Testis (tissue), 3 donors: ENCODE results near the gene MLN. TPM values are rescaled to one million over a fixed set of nuclear protein-coding genes. Genes with fewer than 3 reads are reported as not detected.

Experiments used
- DNase-seq: peaks from one replicate; pipeline ENCODE4 v3.0.0-alpha.2; 2019
- H3K27ac ChIP-seq, 2 donors: fragments of 200-600 bp; sonication (generic); one replicate each; pipeline ENCODE4 v1.5.1; 2019
- H3K27me3 ChIP-seq: fragments of 200-600 bp; sonication (generic); one replicate; pipeline ENCODE4 v1.5.1; 2019
- H3K36me3 ChIP-seq: fragments of 200-600 bp; sonication (generic); one replicate; pipeline ENCODE4 v1.5.1; 2017; ENCODE audit warnings: low read depth; ENCODE audit errors: missing control alignments
- H3K4me1 ChIP-seq: fragments of 200-600 bp; sonication (generic); one replicate; pipeline ENCODE4 v1.5.1; 2019
- H3K4me3 ChIP-seq, 2 donors: fragments of 200-600 bp; sonication (generic); one replicate each; pipeline ENCODE4 v1.5.1; 2017 to 2019
- H3K9me3 ChIP-seq: fragments of 200-600 bp; sonication (generic); one replicate; pipeline ENCODE4 v1.5.1; 2017
- CTCF ChIP-seq, 3 experiments: fragments of 450-650 bp in 2 of 3; fragments of 200-600 bp in 1 of 3; sonication (generic) in 1 of 3; IDR thresholded peaks; one replicate each; pipeline ENCODE4 v1.5.1; 2016 to 2019; ENCODE audit warnings: antibody characterized with exemption in 3 of 3, mild to moderate bottlenecking in 2 of 3, moderate library complexity in 1 of 3
- POLR2A ChIP-seq: fragments of 450-650 bp; IDR thresholded peaks from one replicate; pipeline ENCODE4 v1.6.1; 2017; ENCODE audit warnings: antibody characterized with exemption, mild to moderate bottlenecking, moderate library complexity
- WGBS, 2 donors: methylation state at CpG; one replicate each; pipeline ENCODE4 v1.1.5; 2018; 5-methylcytosine and 5-hydroxymethylcytosine counted together
- intact Hi-C: fragments of 100-400 bp; cut with DNase I; formaldehyde crosslinking; loops from one replicate; pipeline ENCODE4 v1.15.1; 2023; ENCODE audit warnings: low total_unique reads
- polyA plus RNA-seq: library from polyadenylated mRNA; stranded (reverse); fragments of 350-450 nt; fragmentation: Illumina TruSeq; extraction: RNeasy Lipid Tissue Mini Kit (QIAGEN cat#74804); gene quantifications from one replicate; pipeline ENCODE4 v1.2.3, GENCODE V29; 2014; ENCODE audit warnings: low read depth, low replicate concordance; ENCODE audit not compliant: insufficient read depth
- total RNA-seq, 2 donors: library from RNA; depleted of rRNA; stranded (reverse); fragments of >200 nt; gene quantifications; one replicate each; pipeline ENCODE4 v1.2.3, GENCODE V29; 2016

MLN gene
- total and polyA plus RNA-seq, 3 donors from 2014 or later, result not detected

GRCh38 chr6:33746036-33746600 is 57.7 kb downstream of the MLN start:
- H3K36me3 ChIP-seq, result no peaks in the 10 kb centered on the region
- no peak overlapping the region for H3K27ac ChIP-seq
- 64 to 83% methylated on average over 2 to 14 of the region's 14 CpGs for WGBS, 2 donors
- no peaks in the 10 kb centered on the region for H3K27me3 ChIP-seq
- no peaks in the 10 kb centered on the region for H3K9me3 ChIP-seq
- no peak for DNase-seq
- intact Hi-C loops, result no loop called here
- H3K4me3 ChIP-seq, result no peak overlapping the region
- H3K4me1 ChIP-seq, result peaks cover 9% of the 10 kb centered on the region
- TF ChIP-seq CTCF (IDR thresholded peaks at IDR 0.05), result no peak
- no peak for TF ChIP-seq POLR2A

GRCh38 chr6:33745548-33745947 is 58.3 kb downstream of the MLN start:
- DNase-seq, result no peak
- no peak overlapping the region for H3K4me3 ChIP-seq
- TF ChIP-seq POLR2A (no peak), CTCF (IDR thresholded peaks at IDR 0.05) (no peak)
- peaks cover 4% of the 10 kb centered on the region for H3K4me1 ChIP-seq
- no peaks in the 10 kb centered on the region for H3K36me3 ChIP-seq
- H3K9me3 ChIP-seq, result no peaks in the 10 kb centered on the region
- no peak overlapping the region for H3K27ac ChIP-seq
- 84 to 88% methylated on average over 7 of the region's 7 CpGs for WGBS, 2 donors
- no peaks in the 10 kb centered on the region for H3K27me3 ChIP-seq
- intact Hi-C loops, result no loop called here

GRCh38 chr6:33744895-33745546 is 58.8 kb downstream of the MLN start:
- peaks cover 4% of the 10 kb centered on the region for H3K4me1 ChIP-seq
- intact Hi-C loops, result no loop called here
- TF ChIP-seq CTCF (IDR thresholded peaks at IDR 0.05) (no peak), POLR2A (no peak)
- DNase-seq, result no peak
- H3K27ac ChIP-seq, result no peak overlapping the region
- WGBS, 2 donors, result 68 to 72% methylated on average over 10 to 13 of the region's 13 CpGs
- H3K27me3 ChIP-seq, result no peaks in the 10 kb centered on the region
- no peak overlapping the region for H3K4me3 ChIP-seq
- H3K9me3 ChIP-seq, result no peaks in the 10 kb centered on the region
- no peaks in the 10 kb centered on the region for H3K36me3 ChIP-seq

Other genes starting within 250 kb of the MLN start
- gene BAK1, start 223.7 kb downstream of the MLN start, total RNA-seq, result 10 to 100 TPM; 13.1 to 14.8 TPM
- gene BAK1, start 223.7 kb downstream of the MLN start, polyA plus RNA-seq, result 17.3 TPM
- gene ITPR3, start 182.7 kb downstream of the MLN start, total RNA-seq, result 100 to 1,000 TPM in 1 of 2 donors, 10 to 100 TPM in 1; 80.3 to 146 TPM
- gene ITPR3, start 182.7 kb downstream of the MLN start, polyA plus RNA-seq, result 58.2 TPM
- 10 to 100 TPM; 18.1 to 36.2 TPM for gene UQCC2, start 92.3 kb downstream of the MLN start, total RNA-seq
- 119 TPM for gene UQCC2, start 92.3 kb downstream of the MLN start, polyA plus RNA-seq
- under 1 TPM in 1 of 2 donors, not detected in 1; 0.16 TPM for gene IP6K3, start 57.1 kb downstream of the MLN start, total RNA-seq
- 0.15 TPM for gene IP6K3, start 57.1 kb downstream of the MLN start, polyA plus RNA-seq
- 10 to 100 TPM; 71.2 to 77.0 TPM for gene LEMD2, start 14.9 kb downstream of the MLN start, total RNA-seq
- gene LEMD2, start 14.9 kb downstream of the MLN start, polyA plus RNA-seq, result 89.5 TPM